ENCODE data around the gene WDR74.

DNA sequence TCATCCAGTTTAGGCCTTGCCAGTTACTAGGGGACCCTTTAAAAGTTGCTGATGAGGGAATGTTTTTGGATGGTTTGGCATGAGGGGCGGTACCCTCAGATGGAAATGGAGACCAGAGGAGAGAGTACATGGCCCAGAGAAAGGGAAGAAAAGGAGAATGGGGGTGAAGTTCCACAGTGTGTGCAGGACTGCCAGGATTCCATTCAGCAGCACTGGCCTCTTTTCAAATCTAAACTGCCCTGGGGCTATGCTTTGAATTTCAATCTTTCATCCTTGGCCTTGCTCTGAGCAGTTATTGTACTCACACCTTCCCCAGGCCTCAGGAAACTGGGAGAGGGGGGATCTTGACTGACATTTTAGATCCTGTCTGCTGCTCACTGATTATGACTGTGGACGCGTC is 44.3 kb upstream of the WDR74 start:
- TF ChIP-seq, protein P1, sequence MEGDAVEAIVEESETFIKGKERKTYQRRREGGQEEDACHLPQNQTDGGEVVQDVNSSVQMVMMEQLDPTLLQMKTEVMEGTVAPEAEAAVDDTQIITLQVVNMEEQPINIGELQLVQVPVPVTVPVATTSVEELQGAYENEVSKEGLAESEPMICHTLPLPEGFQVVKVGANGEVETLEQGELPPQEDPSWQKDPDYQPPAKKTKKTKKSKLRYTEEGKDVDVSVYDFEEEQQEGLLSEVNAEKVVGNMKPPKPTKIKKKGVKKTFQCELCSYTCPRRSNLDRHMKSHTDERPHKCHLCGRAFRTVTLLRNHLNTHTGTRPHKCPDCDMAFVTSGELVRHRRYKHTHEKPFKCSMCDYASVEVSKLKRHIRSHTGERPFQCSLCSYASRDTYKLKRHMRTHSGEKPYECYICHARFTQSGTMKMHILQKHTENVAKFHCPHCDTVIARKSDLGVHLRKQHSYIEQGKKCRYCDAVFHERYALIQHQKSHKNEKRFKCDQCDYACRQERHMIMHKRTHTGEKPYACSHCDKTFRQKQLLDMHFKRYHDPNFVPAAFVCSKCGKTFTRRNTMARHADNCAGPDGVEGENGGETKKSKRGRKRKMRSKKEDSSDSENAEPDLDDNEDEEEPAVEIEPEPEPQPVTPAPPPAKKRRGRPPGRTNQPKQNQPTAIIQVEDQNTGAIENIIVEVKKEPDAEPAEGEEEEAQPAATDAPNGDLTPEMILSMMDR (IDR thresholded peaks at IDR 0.05) = no peak
- TF ChIP-seq ZFX (IDR thresholded peaks at IDR 0.05; ENCODE audit: borderline replicate concordance) = no peak

Data from 22Rv1 (cell line).